Stimulated activated CD4-positive, alpha-beta T cell treated with anti-CD3 and anti-CD28 coated beads, Interleukin-1b, Interleukin-23, amount 100 ng/mL, for 1 hour (primary cell): ENCODE data around the gene LRFN2.

Experiments
- DNase-seq, 2 donors: peaks; one replicate each; pipeline ENCODE4 v3.0.0-alpha.2; 2020; ENCODE audit warnings: low read depth in 2 of 2

Gene LRFN2

DNA sequence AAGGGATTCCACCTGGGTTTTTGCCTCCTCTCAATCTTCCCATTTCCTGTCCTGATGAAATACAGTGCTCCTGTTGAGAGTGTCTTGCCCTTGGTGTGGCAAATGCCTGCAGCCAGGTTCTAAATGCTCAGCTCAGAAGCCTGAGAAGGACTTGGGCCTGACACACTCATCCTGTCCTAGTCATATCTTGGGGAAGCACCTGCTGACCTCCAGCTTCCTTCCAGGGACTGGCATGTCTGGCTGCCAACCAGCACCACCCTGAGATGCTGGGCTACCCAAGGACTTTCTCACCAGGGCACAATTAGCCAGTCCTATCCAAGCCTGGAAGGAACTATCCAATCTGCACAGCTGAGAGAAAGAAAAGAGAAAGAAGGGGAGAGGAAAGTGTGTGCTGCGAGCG is 43.4 kb downstream of the LRFN2 start:
- no peak for DNase-seq

DNA sequence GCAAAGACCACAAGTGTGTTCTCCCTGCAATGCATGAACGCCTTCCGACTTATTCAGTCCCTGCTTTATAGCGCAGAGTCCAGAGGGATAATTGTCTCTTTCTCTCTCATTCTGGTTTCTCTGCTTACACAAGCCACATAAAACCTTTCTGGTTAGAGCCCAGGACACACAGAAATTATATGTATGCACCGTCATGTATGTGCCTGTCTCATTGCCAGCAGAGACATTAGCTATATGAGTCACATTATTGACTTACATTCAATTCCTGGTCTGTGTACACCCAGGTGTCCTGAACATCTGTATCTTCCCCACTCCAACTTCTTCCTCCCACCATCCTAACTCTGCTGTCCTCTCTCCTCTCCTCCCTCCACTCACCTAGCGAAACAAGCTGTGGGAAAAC is 44.0 kb downstream of the LRFN2 start:
- no peak for DNase-seq

DNA sequence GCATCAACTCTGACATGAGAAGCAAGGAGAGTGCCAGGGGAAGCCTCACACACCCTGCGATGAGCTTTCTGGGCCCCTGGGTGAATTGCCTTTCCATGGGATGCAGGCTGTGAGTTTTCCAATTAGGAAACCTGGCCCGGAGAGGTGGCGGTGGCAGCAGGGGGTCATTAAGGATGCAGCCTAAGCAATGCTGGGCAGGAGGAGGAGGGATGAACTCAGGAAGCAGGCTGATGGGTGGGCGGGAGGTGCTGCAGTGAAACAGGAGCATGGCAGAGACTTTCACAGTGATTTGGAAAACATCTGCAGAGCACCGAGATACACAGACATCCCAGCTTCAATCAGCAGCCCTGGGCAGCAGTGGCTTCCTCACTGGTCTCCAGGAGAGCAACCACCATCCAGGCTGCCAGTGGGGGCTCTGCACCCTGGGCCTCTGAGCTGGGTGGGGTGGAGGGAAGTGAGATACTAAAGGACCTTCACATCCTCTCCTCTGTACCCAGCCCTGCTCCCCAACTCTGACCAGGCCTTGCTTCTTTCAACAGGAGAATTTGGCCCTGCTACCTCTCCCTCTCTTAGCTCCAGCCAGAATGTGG is 44.9 kb downstream of the LRFN2 start:
- DNase-seq = no peak

DNA sequence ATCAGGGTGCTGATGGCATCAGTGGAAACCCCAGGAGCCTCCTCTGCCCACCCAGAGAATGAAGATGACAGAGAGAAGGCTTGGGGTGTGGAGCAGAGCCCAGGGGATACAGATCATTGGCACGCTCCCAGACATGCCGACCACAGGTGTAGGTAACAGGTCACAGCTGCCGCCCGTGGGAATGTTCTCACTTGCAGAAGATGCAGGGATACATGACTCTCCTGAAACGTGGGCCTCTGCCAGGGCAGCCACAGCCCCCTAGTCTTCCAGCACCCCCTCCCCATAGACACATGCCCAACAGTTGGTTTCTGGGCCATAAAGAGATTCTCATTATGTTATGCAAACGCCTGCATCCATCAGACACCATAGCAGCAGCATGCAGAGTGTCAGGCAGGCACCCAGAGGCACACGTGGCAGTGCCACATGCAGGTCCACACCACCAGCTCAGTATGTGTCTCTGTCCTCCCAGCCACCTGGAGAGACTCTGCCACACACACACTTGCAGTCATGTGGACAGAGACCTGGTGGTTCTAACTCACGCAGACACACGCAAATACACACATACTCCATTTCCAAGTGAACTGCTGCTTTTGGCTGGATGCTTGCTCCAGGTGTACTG is 45.5 kb downstream of the LRFN2 start:
- no peak for DNase-seq

DNA sequence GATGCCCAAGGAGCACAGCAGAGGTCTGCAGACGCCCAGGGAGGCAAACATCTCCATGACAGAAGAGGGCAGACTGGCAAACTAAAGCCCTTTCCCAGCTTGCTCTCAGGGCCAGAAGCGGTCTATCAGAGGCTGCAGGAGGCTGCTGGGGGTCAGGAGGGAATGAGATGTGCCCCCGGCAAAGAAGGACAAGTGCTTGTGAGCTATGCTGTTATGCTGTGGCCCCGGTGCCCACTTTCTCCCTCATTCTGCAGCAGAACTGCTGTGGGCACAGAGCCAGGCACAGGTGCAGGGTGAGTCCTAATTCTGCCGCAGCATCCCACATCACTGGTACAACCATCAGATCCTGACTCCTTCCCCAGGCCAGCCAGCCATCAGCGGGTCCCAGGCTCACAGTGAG is 46.4 kb downstream of the LRFN2 start:
- DNase-seq = no peak

DNA sequence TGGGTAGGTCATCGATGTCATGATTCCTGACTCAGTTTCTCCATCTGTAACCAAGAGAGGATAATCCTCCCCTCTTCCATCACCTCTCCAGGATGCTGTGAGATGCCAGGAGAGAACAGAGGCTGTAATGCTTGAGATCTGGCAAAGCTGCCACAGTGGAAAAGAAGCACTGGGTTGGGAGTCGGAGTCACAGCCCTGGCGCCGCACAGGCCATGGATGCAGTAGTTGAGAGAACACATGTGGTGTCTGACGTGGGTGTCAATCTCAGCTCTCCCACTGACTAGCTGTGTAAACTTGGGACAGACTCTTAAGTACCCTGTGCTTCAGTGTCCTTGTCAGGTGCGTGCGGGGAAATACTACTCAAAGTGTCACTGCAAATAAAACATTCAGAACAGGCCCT is 47.3 kb downstream of the LRFN2 start:
- no peak for DNase-seq

DNA sequence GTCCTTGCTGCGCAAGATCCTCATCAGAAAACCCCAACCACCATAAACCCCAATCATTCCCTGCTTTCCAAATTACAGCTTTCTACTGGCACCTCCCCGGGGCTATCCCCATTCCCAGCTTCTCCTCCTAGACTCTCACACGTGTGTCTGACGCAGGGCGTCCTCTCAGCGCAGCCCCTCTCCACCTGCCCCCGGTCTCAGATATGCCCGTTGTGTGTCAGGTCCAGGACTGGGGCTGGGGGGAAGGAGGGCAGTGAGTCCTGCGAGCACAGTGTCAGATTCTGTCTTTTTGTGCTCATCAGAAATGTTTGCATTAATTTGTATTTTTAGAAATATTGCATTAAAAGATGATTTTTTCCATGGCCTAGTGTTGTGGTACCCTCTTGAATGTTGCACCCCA is 48.6 kb downstream of the LRFN2 start:
- no peak for DNase-seq

DNA sequence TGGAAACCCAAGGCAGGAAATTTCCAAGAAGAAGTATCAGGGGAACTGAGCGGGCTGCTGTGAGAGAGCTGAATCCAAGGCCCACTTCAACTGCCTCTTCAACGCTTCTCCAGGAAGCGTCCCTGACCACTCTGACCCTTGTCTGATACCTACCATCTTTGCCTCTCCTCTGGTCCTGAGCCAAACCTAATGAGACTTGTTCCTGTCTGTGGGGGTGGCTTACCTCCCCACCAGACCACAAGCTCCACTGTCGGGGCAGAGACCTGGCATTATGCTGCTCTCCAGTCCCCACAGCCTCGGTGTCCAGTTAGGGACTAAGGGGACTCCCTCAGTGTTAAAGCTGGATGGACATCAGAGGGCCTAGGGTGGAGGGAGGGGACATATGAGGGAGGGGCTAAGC is 49.7 kb downstream of the LRFN2 start:
- no peak for DNase-seq

DNA sequence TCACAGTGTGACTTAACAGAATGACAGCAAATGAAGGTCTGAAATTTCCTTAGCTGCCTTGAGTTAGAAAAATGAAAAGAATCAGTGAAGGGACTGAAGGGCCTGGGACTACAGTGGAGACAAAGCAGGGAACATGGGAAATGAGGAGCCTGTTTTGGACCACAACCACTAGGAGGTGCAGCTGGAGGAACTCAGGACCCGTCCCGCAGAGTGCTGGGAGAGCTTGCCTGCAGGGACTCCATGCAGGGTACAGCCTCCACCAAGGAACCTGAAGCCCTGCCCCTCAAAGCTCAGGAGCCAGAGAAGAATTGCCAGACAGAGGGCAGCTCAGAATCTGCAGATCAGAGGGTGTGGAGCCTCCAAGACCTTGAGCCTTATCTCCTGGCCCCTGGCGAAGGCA is 50.7 kb downstream of the LRFN2 start:
- DNase-seq = no peak

DNA sequence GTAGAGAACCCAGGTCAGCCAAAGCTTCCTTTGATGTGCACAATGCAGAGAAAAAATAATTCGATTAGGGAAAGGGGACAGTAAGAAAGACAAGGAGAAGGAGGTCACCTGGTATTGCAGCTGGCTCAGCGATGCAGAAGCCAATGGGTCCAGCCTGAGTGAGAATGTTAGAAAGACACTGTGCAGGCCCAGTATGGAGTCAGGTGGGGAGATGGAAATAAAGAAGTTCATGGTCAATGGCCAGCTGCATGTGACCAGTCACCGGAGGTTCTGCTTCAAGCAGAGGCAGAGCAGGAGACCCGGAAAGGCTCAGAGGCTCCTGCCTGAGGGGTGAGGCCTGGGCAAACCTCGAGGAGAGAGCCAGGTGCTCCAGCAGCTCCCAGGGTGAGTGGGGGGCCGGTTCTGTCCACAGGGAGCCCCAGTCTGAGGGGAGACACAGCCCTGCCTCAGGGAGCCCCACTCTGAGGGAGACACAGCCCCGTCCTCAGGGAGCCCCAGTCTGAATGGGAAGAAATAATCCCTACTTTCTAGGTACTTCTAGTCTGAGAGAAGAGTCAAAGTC is 51.3 kb downstream of the LRFN2 start:
- DNase-seq = no peak

DNA sequence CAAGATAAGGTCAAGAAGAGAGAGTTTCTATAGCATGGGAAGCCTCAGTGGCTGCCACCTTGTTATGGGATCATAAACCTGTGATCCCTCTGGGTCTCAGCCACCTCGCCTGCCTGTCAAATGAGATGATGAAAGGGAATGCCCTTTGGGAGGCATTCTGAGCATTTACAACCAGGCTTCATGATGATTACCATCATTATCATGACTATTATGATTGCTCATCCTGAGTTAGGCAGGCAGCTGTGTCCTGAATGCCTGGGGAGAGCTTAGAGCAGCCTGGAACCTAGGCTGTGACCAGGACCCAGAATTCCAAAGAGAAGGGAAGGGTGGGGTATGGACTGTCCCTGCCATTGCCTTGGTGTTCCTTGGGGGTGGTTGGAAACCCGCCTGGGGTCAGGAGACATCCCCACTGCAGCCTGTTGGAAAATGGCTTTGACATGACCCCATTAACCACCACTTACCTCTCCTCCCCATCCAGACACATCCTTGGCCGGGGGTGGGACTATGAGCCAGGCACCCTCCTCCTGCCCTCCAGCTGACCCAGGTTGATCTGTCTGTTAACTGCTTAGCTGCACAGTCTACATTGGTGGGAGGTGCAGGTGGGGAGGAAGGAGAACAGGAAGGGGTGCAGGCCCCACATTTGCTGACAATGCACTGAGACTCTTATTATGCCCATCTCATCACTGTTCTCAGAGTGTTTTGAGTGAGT is 51.9 kb downstream of the LRFN2 start:
- no peak for DNase-seq

DNA sequence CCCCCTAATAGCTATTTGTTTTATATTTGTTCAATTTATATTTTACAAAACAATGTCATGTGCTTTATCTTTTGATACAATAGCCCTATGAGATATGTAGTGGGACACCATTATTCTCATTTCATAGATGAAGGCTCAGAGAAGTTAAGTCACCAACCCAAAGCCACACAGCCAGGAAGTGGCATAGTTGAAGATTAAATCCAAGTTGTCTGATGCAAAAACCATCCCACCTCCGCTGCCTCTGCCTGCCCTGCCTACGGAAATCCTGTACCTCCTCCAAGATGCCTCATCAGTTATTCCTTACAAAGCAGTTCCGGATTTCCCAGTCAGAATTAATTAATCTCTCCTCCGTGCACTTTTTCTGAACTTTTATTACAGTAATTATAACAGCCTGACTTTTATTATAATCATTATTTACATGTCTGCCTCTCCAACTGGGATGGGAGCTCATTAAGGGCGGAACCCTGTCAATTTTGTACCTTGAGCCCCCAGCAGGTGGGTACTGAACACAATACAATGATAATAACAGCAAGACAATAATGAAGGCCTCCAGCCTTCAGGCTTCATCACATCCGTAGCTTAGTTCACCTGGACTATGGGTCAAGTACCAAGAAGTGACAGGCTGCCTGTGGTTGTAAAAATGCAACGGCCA is 54.7 kb downstream of the LRFN2 start:
- DNase-seq = no peak

DNA sequence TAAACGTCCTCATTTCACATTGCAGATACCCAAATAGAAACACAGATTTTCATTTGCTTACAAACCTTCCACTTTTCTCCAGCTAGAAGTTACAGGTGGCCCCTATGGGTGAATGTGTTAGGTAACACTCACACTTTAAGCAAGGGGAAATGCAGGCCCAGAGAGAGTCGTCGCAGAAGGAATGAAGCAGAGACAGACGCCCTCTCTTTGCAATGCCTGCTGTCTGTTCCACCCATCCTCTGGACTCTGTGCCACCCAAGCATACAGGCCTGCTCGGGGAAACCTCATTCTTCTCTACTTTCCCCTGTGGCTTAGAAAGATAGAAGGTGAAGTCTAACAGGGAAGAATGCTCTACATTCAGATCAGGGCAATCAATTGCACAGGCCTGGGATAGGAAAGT is 57.2 kb downstream of the LRFN2 start:
- no peak for DNase-seq

DNA sequence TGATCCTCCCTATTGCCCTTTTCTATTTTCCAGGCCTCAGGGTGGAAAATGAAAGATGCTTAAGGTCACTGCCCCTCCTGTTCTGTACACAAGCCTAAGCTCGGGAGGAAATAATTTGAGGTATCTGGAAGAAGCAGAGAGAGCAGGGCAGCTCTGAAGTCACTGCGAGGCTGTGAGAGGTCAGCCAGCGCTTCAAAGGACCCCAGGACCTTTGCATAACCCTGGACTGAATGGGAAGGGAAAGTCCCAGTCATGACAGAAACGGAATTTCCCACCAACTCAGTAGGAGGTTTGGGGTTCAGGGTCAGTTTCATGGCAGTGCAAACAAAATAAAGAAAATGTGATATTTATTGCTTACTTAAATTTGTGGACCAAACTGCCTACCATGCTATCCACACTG is 58.1 kb downstream of the LRFN2 start:
- DNase-seq = no peak

DNA sequence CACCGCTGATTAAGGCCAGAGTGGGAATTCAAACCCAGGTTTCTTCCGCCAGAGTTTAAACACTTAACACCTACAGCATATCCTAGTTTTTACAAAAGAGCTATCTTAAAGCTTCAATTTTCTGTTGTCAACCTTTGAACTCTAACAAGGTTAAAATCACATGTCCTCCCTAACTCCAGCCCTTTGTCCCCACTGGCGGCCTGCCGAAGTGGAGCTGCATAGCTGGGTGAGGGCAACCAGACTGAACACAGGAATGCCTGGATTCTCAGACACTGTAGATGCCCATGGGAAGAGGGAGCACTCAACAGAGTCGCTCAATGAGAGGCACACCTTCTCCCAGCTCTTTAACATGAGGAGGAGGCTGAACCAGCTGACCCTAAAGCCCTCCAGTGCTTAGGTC is 59.1 kb downstream of the LRFN2 start:
- no peak for DNase-seq

DNA sequence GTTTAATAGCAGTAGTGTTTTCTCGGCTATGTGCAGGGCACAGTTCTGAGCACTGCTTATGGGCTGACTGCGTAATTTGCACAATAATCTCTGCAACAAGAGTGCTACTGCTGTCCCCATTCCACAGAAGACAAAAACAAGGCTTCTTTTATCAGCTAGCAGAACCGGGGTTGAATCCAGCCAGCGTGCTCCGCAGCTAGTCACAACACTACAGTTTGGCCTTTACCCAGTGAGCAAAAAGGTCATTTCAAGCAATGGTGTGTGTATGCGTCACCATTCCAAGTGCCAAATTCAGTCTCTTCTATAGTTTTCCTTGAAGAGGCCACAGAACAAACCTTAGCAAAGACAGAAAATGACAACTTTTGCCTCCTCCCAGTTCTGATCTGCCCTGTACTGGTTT is 61.1 kb downstream of the LRFN2 start:
- DNase-seq = no peak

DNA sequence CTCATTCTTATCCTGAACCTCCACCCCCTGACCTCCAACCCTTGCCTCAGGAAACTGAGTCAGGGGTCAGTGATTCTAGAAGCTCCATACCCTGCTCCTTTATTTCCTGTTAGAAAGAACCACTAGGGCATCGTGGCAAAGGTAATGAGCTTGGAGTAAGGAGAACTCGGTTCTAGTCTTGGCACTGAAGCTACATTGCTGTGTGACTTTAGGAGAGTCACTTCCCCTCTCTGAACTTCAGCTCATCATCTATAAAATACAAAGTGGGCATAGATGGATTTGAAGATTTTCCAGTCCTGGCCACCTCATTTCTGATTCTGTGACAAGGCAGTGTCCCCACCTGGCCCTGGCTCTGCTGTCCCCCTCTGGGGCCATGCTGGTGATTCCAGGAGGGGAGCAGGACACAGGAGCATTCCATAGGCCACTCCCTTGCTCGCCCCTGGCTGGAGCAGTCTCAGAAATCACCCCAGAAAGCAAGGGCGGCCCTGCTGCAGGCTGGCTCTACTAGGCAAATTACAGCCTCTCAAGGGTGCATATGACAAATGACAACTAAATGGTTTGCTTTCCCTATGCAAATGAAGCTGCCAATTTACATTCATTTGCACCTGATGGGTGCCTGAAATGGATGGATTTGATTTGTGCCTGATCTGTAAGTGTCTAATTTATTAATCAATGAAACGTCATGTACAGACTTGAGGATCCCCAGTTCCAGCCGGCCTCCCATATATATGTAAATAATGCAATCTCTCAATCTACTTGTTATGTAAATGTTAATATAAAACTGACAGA is 62.2 kb downstream of the LRFN2 start:
- DNase-seq = no peak

DNA sequence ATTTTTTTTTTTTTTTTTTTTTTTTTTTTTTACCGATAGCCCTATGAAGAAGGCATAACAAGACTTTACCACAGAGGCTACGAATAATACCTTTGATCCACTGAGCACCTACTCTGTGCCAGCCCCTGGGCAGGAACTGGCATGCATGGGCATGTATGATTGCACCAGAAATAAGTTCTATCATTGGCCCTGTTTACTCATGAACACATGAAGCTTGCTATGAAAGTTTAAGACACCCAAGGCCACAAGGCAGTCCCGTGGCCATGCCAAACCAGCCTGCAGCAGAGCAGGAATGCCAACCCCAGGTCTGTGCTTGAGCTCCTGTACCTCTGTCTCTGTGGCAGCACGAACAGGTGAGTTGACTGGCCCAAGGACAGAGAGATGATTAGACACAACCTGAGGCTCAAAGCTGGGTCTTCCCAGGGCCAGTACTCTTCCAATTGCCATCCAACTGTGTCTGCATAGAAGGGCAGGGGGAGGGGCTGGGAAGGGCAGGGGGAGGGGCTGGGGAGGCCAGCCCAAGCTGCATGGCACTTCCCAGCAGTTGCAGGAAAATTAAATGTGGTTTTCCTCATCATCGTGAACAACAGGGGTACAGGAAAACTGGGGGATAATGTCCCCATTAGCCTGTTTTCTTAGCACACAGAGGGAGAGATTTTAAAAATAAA is 63.5 kb downstream of the LRFN2 start:
- DNase-seq = no peak

DNA sequence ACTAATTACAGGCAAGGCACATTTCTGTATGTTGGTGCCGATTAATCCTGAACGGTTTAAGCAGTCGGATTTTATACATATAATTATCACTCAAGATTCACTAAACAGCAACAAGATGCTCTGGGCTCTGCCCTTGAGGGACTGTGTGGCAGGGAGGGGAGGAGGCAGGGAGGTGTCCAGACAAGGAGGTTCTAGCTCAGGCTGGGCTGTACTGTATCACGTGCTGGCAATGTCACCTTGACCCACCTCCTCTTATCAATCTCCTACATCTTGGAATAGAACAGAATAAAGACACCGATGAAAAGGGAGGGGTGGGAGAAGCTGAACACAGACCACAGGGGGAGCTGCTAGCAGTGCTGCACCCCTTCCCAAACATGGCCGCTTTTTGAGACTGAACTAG is 65.7 kb downstream of the LRFN2 start:
- DNase-seq = no peak

DNA sequence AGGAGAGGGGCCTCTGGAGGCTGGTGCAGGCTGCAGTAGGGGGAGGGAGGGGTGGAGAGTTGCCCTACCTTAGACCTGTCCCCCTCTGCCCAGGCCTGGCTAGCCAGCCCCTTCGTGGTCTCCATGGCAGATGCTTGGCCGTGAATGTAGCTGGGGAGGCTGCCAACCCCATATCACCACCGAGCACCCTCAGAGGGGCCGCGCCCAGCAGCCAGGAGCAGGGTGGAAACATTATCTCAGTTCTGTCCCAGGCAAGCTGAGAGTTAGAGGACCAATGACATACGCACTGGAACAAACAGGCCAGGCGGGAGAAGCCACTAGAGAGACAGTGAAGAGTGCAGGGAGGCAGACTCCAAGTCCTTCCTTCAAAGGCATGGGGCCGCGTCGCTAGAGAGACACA is 66.5 kb downstream of the LRFN2 start:
- no peak for DNase-seq

DNA sequence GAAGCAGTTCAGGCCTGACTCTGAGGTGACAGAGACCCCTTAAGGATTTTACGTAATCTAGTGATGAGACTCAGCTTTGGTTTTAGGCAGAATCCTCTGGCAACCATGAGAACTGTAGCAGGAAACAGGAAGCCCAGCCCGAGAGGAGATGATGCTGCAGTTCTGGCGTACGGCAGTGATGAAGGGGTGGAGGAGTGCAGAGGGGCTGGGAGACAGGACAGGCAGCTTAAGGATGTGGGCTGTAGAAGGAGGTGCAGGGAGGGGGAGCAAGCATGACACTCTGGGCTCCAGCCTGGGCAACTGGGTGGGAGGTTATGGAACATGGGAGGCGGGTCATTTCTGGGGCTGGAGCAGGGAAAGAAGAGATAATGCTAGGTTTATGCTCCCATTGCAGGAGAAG is 67.1 kb downstream of the LRFN2 start:
- DNase-seq = no peak
